Stimulated activated CD8-positive, alpha-beta memory T cell treated with anti-CD3 and anti-CD28 coated beads, Interleukin-15, amount 100 ng/mL, for 1 hour (primary cell): ENCODE measurements around the gene ADCY7.
A peak's percentile ranks its signal among the peaks of the same experiment; 100 is the strongest.

Experiments
- DNase-seq: peaks from one replicate; pipeline ENCODE4 v3.0.0-alpha.2; 2020; ENCODE audit warnings: low read depth

The ADCY7 gene

GRCh38 chr16:50313596-50314478 lies 47.5 kb downstream of the ADCY7 start:
- peak; percentile 9 for DNase-seq

DNA sequence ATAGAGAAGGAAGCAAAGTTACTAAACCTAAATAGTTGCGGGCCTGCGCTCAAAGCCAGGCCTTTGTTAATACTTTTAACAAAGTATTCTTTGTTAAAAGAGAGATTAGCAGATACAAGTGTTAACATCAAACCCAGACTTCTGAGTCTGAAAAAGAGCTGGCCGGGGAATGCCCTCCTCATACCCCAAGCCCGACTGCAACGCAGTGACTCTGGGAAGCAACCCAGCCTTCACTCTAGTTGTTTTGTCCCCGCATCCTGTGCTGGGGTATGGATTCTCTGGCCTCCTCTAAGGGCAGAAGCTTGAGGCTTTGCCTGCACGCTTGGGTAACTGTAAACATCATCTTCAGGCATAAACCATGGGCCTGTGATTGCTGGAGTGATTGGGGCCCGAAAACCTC lies 48.3 kb downstream of the ADCY7 start:
- DNase-seq, result no peak

GRCh38 chr16:50315346-50315997 lies 49.1 kb downstream of the ADCY7 start:
- no peak for DNase-seq

GRCh38 chr16:50316102-50316847 lies 49.9 kb downstream of the ADCY7 start:
- no peak for DNase-seq

DNA sequence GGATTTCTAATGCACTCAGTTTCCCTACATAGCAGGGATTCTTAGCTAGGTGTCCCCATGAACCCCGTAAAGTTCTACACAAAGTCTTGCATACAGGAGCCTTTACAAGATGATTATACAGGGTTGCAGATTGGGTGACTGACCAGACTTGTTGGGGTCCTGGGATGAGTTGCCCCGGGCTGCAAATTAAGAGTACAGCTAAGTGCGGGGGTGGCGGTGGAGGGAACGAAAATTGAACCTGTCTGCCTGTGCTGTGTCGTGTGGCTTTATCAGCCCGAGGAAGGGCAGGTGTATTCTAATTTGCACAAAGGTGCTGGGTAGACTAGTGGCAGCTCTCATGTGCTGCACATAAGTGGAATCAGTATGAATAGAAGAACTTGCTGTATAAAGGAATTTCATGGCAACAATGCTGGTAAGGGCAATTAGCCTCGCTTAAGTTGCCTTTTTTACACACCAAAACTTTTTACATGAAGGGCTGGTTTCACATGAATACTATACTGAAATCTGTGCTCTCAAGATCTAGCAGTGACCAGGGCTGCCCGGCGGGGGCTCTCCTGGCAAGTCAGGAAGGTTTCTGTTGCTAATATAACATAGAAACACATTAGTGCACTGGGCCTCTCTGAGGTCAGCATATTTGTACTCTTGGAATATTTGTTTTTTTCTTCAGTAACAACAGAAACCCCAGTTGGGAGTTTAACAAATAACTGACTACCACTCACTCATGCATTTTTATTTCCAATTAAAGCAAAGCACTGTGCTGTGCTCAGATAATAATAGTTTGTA lies 50.7 kb downstream of the ADCY7 start:
- DNase-seq, result no peak

DNA sequence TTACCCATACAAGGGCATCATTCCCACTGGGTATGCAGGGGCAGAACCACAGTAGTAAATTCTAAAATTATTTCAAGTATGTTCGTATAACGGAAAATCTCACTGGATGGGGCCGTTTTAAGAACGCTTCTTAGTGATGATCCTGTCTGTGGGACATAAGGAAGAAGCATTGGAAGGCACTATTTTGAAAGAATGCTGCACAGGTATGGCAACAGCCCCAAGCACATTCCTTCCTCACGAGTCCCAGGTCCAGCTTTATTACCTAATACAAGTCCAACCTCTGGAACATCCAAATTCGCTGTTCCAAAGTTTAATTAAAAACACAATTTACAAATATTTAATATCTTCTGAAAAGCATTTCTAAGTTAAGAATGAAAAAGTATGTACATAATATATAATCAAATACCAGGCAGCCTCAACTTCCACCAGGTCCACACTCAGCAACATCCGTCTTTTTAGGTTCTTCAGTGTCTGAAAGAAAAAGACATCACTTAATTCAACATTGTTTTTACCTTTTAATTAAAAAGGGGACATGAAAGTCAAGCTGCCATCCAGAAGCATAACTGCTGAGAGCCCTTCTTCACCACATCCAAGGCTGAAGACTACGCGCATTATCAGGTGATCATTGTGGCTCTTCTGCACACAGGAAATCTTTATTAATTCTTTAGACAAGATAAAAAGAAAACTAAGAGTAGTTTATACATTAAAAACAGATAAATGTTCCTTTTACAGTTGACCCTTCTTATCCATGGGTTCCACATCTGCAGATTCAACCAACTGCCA lies 52.6 kb downstream of the ADCY7 start:
- no peak for DNase-seq

- DNase-seq, result no peak
These were observed 54.0 kb downstream of the ADCY7 start for GRCh38 chr16:50320310-50320709.

DNA sequence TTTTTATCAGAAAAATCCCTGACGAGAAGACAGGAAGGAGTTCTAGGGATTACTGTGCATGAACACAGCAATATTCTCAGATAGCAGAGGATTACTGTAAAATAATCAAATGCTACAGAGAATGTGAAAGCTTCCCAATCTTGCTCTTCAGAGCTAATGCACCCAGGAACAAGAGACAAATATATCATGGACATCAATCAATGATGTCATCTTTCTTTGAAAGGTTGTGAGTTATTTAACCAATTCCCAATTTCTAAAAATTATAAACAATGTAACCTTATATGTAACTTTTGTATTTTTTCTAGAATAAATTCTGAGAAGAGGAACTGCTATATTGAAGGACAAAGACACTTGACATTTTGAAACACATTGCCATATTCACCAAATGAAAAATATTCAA lies 56.0 kb downstream of the ADCY7 start:
- no peak for DNase-seq

DNA sequence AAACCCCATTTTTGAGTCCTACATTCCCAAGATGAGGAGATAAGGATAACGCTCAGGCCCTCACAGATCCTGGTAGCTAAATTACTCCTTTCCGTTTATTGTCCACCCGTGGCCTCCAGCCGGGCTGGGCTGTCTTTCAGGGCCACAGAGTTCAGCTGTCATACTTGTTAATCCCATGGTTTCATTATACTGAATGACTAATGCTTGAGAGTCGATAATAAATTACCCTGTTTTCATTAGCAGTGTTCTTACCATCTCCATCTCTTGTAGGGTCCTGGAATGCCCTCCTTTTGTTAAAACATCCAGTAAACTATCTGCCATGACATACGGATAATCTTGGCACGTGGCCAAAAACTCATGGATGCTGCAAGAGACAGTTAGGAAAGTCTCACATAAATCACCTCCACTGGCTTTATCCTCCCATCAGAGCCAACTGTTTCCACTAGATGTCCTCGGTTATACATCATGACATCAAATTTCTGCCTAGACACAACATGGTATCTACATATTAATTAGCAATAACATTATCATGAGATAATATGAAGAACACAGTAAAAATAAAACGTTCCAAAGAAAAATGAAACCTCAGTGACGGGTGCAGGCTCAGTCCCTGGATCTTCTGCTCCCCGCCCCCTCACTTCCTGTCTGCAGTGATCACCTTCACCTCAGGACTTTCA lies 57.1 kb downstream of the ADCY7 start:
- DNase-seq, result no peak

DNA sequence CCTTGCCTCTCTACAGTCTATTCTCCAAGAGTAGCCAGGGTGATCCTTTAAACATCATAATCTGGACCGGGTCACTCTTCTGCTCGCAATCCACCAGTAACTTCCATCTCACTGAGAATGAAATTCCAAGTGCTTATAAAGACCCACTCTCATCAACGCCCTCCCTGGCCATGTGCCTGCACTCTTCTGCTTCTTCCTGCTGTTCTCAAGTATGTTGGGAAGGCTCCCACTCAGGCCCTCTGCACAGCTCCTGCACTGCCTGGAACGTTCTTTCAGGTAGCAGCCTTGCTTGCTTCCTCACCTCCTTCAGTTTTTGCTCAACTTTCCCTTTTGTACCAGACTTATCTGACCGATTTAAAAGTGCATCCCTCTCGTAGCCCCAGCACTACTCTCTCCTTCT lies 58.0 kb downstream of the ADCY7 start:
- no peak for DNase-seq

DNA sequence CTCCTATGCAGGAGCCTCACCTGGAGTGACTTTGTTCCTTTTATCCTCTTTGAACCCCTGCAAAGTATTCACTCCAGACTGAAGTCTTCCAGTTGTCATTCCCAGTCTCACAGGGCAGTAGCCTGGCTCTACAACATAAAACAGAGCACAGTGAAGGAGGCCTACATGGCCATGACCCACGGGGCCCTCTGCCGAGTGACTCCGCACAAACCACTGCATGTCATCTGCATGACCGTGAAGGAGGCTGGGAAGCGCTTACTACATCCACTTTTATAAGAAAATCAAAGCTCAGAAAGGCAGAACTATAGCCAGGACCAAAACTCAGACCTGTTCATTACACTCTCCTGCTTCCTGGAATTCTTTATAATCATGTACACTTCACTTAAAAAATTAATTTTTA lies 59.9 kb downstream of the ADCY7 start:
- DNase-seq, result no peak

DNA sequence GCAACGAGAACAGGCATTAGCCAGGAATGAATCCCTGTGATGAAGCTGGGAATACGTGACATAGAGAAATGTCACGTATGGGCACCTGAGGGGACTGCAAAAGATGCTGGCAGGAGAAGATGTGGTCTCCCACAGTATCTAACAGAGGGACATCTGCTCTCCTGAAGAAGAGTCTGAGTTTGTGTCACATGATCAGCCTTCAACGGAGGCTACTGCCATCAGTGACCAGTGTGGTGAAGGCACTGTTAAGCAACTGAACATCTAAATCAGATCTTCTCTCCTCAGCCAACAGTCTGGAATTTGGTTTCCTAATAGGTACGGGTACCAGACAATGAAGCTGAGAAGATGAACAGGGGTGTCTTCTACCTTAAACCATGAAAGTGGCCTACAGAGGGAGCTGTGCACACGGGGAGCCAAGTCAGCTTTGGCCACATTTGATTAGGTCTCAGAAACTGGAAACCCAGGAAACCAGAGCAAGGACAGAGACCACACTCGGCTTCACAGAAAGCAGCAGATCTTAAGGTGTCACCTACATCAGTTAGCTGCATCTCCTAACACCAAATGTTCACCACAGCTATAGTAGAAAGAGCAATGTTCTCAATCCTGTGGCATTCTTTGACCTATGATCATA lies 60.6 kb downstream of the ADCY7 start:
- peak; percentile 37 for DNase-seq

DNA sequence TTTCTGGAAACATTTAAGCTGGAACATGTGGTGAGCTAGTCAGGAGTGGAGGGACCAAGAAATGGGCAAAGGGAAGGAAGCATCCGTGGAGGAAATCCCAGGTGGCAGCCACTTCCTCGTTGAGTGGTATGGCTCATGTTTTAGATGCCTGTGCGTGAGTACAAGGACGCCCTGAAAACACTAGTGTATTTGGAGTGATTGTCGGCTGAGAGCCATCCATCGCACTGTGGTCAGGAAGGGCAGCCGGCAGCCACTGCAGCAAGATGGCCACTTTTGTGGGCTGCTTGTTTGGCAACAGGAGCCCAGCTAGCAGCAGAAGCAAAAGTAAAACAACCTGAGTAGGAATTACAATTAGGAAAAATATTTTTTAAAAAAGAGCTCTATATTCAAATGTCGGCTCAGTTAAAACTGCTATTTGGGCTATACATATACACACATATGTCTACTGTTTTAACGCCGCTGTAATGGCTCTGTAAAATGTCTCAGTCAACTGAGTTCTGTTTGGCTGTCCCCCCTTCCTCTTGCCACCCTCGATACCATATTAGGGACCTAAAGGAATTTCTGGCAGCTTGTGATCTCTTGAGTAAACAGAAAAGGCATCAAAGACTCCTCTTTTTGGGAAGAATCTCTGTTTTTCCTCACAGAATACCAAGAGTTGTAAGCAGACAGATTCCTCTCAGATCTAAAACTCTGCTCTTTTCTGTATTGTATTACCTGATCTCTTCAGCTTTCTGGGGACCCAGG lies 63.3 kb downstream of the ADCY7 start:
- no peak for DNase-seq

DNA sequence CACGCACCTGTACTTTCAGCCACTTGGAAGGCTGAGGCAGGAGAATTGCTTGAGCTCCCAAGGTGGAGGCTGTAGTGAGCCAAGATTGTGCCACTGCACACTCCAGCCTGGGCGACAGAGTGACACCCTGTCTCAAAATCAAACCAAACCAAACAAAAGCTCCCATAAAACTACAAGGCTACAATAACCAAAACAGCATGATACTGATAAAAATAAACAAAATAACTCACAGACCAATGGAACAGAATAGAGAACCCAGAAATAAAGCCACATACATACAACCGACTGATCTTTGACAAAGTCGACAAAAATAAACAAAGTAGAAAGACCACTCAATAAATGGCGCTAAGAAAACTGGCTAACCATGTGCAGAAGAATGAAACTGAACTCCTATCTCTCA lies 65.2 kb downstream of the ADCY7 start:
- no peak for DNase-seq

GRCh38 chr16:50332599-50332998 lies 66.2 kb downstream of the ADCY7 start:
- no peak for DNase-seq

DNA sequence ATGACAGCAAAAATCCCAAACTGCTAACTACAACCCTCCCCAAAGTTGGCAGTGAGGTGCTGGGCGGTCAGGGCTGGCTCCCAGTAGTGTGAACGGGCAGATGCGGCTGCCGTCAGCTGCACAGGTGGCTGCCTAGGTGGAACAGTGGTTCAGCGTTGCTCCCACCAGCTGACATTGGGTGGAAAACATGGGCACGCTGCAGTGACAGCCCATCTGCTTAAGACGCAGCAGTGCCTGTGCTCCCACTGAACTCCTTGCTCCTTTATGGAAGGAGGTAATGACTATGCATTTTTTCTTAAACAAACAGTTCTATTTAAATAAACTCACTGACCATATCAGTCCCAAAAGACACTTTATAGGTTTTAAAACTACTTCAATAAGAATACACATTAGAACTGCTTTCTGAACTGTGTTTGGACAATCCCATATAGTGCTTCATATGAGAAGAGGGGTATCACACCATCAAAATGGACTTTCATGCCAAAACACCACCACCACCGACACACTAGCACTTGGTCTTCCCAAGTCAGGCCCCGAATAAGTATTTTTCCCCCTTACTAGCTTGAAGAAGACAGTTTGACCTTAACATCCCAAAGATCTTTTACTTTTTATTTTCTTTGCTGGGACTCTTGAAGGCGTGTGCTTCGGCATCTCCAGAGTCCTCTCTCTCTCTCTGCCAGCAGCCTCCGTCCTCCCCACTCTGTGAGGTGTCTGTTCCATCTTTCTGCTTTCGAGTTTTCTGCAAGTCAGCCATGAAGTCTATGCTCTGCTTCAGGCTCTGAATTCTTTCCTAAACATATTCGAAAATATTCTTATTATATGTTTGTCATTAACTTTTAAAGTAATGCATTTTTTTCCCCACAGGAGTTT lies 68.0 kb downstream of the ADCY7 start:
- no peak for DNase-seq

DNA sequence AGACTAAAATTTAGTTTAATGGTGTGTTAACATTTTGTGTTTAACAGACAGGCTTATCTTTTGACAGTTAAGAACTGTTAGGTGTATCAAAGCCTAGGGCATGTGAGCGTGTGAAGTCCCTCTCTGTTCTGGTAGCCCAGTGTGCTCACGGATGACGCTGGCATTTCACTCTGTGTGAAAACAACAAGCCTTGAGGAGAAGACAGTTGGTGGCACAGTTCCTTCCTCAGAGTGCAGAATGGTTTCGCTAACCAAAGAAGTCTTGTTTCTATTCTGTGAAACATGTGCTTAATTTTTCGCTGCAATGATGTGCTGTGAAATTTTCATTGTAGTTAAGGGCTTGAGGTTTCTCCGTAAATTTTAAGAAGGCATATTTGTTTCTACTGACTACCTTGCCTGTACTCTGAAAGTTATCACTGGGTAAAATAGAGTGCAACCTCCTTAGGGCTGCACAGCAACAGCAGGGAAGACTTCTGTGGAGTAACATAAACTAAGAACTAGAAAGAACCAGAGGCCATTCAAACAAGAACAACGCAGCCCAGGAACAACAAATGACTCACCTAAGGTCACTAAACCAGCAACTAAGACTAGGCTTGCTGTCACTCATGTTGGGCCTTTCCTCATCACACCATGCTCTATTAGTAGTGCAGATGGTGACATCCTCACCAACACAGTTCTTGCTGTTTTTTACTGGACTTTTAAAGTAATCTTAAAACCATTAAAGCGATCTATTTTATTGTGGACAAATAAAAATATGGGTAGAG lies 69.0 kb downstream of the ADCY7 start:
- DNase-seq, result no peak

DNA sequence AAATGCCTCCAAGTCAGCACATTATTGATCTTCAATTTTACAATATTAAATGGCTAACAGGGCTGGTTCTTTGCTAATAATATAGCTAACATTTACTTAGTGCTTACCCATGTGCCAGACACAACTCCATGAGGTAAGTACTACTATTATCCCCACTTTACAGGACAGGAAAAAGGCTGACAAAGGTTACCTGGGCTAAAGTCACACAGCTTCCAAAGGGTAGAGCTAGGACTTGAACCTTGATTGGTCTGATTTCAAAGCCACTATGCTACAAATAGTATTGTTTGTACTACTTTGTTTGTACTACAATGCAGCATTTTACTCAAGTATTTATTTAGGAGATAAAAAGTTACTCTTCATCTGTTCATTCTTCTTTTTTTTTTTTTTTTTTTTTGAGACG lies 70.5 kb downstream of the ADCY7 start:
- DNase-seq, result no peak
